Heart left ventricle (tissue), 16 donors: ENCODE data around the gene IDH3G. TPM values are rescaled to one million over a fixed set of nuclear protein-coding genes. Genes with fewer than 3 reads are reported as not detected.

Source experiments
- ATAC-seq, 4 donors: fragments of 200-7000 bp; cut with Tn5 transposase; one replicate each; pipeline ENCODE4 v1.9.1; 2020 to 2022; ENCODE audit warnings: moderate library complexity in 4 of 4, mild to moderate bottlenecking in 3 of 4, moderate number of reproducible peaks in 1 of 4
- DNase-seq, 5 donors: peaks; one replicate each; pipeline ENCODE4 v3.0.0-alpha.2; 2020
- H3K27ac ChIP-seq, 12 donors: fragments of 200-600 bp; sonication (generic) in 4 of 12; one replicate each; pipeline versions ENCODE4 v1.5.0 to v1.8.0; 2016 to 2022; ENCODE audit warnings: mild to moderate bottlenecking in 2 of 12
- H3K27me3 ChIP-seq, 9 donors: fragments of 200-600 bp; sonication (generic) in 2 of 9; one replicate each; pipeline versions ENCODE4 v1.5.1 to v1.8.0; 2016 to 2022; ENCODE audit warnings: mild to moderate bottlenecking in 3 of 9
- H3K36me3 ChIP-seq, 9 donors: fragments of 200-600 bp; sonication (generic) in 2 of 9; one replicate each; pipeline versions ENCODE4 v1.5.0 to v1.8.0; 2018 to 2022; ENCODE audit warnings: mild to moderate bottlenecking in 2 of 9
- H3K4me1 ChIP-seq, 12 donors: fragments of 200-600 bp; sonication (generic) in 4 of 12; one replicate each; pipeline versions ENCODE4 v1.5.0 to v1.8.0; 2016 to 2022; ENCODE audit warnings: mild to moderate bottlenecking in 3 of 12
- H3K4me3 ChIP-seq, 12 donors: fragments of 200-600 bp; sonication (generic) in 4 of 12; one replicate each; pipeline versions ENCODE4 v1.5.0 to v1.8.0; 2017 to 2022; ENCODE audit warnings: mild to moderate bottlenecking in 9 of 12, moderate library complexity in 4 of 12
- H3K9me3 ChIP-seq, 12 donors: fragments of 200-600 bp; sonication (generic) in 4 of 12; one replicate each; pipeline versions ENCODE4 v1.5.0 to v1.8.0; 2016 to 2022; ENCODE audit warnings: mild to moderate bottlenecking in 1 of 12
- POLR2A ChIP-seq, 2 donors: fragments of 450-650 bp; IDR thresholded peaks; one replicate each; pipeline ENCODE4 v1.6.1; 2017; ENCODE audit warnings: antibody characterized with exemption in 2 of 2, mild to moderate bottlenecking in 2 of 2, moderate library complexity in 2 of 2
- WGBS, 4 donors: extraction: QIAGEN DNeasy Blood & Tissue Kit in 2 of 4; methylation state at CpG; one replicate each; pipeline versions ENCODE4 v1.1.5 to v1.1.7; 2013 to 2018; 5-methylcytosine and 5-hydroxymethylcytosine counted together
- intact Hi-C, 10 donors: fragments of 100-400 bp; cut with DNase I; formaldehyde crosslinking; loops; one replicate each; pipeline versions ENCODE4 v1.11.1 to v1.14.2; 2022
- polyA plus RNA-seq, 2 donors: library from polyadenylated mRNA; stranded (reverse); fragments of 200-250 nt; gene quantifications; one replicate each; pipeline ENCODE4 v1.2.3, GENCODE V29; 2013
- total RNA-seq, 9 donors: library from RNA; depleted of rRNA in 2 of 9; stranded (reverse); fragments of >200 nt in 2 of 9; fragmentation: NEBNext Ultra II Directional in 3 of 9; extraction: Animal tissue kit (Norgen Biotek cat#: 25700) in 3 of 9; gene quantifications; one replicate each; pipeline versions ENCODE4 v1.1.0 to v1.2.4, GENCODE V29; 2016 to 2023
- TF ChIP-seq, protein P1 (sequence below), 12 donors: fragments of 200-600 bp; sonication (generic) in 4 of 12; IDR thresholded peaks; one replicate each; pipeline versions ENCODE4 v1.5.0 to v1.8.0; 2018 to 2022; ENCODE audit warnings: antibody characterized with exemption in 12 of 12, mild to moderate bottlenecking in 5 of 12
- donor health status: ischemic (EF 13 %, LVEDD 7.1; RV severe dilation, severe dysfunction).
- donor health status: healthy with polysubstance abuse.
- donor health status: DM: no; HTN: yes; CAD: no.
- donor health status: DM: no; HTN: no; CAD: no.
- donor health status: ischemic (EF 25% LVEDD 6.9; RV normal size, moderate dysfunction).
- donor health status: ischemic (EF 25% LVEDD 5.7; RV mildly dilated, moderate dysfunction).
- donor health status: healthy.
- donor health status: DM: yes; HTN: yes; CAD: no.
- donor health status: ischemic (EF 35%, LVEDD 5.7; RV mildly dilated, moderate dysfunction).
- donor health status: nonischemic (EF 11% LVEDD 7.7; RV severe dilation, severe dysfunction).
- donor health status: DM: yes; HTN: yes; CAD: no.
- donor health status: PGD.
- donor health status: ischemic (EF 29% LVEDD 5.4; RV normal size, mild dysfunction).
- donor health status: nonischemic (EF 23%, LVEDD 6.1; RV moderate dilation, normal function).

Gene IDH3G
- total and polyA plus RNA-seq, 11 donors = 58.1 to 162 (median 71.4) TPM

DNA sequence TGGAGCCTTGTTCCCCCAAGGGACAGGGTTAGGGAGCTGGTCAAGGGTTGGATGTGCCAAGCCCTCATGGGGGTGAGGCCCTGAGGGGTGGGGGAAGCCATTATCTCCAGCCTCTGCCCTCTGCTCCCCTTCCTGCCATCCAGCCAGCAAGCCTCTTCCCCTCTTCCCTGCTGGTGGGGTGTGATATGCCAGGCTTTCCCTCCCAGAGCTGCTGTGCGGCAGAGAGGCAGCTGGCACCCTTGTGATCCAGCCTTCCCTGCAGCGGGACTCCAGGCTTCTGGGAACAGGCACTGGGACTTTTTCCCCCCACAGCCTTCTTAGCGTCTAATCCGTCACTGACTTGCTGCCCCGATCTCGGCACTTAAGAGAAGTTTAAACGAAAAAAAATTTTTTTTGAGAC is 6.6 kb upstream of the IDH3G start:
- intact Hi-C loops = no loop called here

DNA sequence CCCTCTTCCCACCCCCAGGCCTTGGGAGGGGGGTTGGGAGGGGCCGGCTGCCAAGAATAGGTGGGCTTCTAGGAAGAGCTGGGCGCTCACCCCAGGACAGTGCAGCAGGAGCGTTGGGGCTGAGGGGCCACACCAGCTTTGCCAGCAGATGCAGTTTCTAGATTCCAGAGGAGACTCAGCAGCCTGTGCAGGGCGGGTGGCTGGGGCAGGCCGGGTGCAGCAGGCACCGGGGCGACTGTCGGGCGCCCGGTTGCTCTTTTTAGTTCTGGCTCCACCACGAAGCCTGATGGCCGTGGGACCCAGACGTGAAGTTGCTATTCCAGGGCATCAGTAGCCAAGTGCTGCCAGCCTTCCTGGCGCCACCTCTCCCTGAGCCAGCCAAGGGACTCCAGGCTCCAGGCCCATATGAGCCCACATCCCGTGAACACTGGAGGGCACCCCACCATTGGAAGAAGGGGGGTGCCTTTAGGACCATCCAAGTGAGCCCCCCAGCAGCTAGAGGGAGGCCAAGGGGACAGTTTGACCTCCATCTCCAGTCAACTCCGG is 6.1 kb upstream of the IDH3G start:
- Histone ChIP-seq H3K4me3 (no peak overlapping the region), H3K9me3 (peaks cover 0 to 18% (median 0%) of the 10 kb centered on the region in 12 donors), H3K27me3 (no peaks in the 10 kb centered on the region), H3K27ac (peak overlapping the region in 4 of 12 donors; percentile 24 to 60 (median 54)), H3K4me1 (peaks cover 0 to 13% (median 8%) of the 10 kb centered on the region in 12 donors), H3K36me3 (peaks cover 0 to 25% (median 9%) of the 10 kb centered on the region in 9 donors)
- 62 to 90% (median 71%) methylated on average over 9 to 16 of the region's 16 CpGs for WGBS, 4 donors
- no peak for TF ChIP-seq POLR2A (IDR thresholded peaks at IDR 0.05)
- TF ChIP-seq, protein P1, sequence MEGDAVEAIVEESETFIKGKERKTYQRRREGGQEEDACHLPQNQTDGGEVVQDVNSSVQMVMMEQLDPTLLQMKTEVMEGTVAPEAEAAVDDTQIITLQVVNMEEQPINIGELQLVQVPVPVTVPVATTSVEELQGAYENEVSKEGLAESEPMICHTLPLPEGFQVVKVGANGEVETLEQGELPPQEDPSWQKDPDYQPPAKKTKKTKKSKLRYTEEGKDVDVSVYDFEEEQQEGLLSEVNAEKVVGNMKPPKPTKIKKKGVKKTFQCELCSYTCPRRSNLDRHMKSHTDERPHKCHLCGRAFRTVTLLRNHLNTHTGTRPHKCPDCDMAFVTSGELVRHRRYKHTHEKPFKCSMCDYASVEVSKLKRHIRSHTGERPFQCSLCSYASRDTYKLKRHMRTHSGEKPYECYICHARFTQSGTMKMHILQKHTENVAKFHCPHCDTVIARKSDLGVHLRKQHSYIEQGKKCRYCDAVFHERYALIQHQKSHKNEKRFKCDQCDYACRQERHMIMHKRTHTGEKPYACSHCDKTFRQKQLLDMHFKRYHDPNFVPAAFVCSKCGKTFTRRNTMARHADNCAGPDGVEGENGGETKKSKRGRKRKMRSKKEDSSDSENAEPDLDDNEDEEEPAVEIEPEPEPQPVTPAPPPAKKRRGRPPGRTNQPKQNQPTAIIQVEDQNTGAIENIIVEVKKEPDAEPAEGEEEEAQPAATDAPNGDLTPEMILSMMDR (IDR thresholded peaks at IDR 0.05) = no peak
- ATAC-seq (peak; percentile 29 to 76 (median 35)), DNase-seq (peak in 1 of 5 donors; percentile 25)
- intact Hi-C loops = no loop called here

More for the DNA sequence above, 6.6 kb upstream of the IDH3G start:
- ATAC-seq (peak in 1 of 4 donors; percentile 19), DNase-seq (no peak)
- peaks cover 0 to 25% (median 9%) of the 10 kb centered on the region in 9 donors for H3K36me3 ChIP-seq
- H3K27ac ChIP-seq = peak overlapping the region in 3 of 12 donors; percentile 13 to 60 (median 50)
- peaks cover 0 to 8% (median 4%) of the 10 kb centered on the region in 12 donors for H3K4me1 ChIP-seq
- TF ChIP-seq, protein P1 (IDR thresholded peaks at IDR 0.05) = no peak
- TF ChIP-seq POLR2A (IDR thresholded peaks at IDR 0.05) = no peak
- 77 to 92% (median 85%) methylated on average over 7 of the region's 7 CpGs for WGBS, 4 donors
- peaks cover 0 to 18% (median 0%) of the 10 kb centered on the region in 12 donors for H3K9me3 ChIP-seq
- H3K4me3 ChIP-seq = no peak overlapping the region
- H3K27me3 ChIP-seq = no peaks in the 10 kb centered on the region

DNA sequence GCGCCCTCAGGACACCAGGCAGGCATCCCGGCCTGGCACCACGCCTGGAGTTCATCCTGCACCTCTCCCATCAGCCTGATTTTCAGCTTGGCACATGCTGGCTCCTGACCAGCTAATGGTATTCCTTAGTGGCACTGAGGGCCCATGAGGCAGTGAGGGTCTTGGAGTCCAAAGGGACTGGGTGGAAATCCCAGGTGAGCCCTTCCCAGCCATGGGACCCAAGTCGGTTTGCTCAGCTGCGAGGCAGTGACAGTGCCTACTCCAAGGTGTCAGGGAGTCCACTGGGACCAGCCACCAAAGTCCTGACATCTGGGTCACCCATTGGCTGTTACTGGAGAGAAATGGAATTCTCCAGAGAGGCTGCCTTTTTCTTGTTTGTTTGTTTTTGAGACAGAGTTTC is 5.2 kb upstream of the IDH3G start:
- Histone ChIP-seq H3K36me3 (peaks cover 0 to 25% (median 9%) of the 10 kb centered on the region in 9 donors), H3K4me1 (peaks cover 0 to 14% (median 10%) of the 10 kb centered on the region in 12 donors), H3K9me3 (peaks cover 0 to 25% (median 0%) of the 10 kb centered on the region in 12 donors), H3K27ac (no peak overlapping the region), H3K27me3 (no peaks in the 10 kb centered on the region), H3K4me3 (no peak overlapping the region)
- 81 to 93% (median 87%) methylated on average over 5 of the region's 5 CpGs for WGBS, 4 donors
- ATAC-seq (no peak), DNase-seq (no peak)
- intact Hi-C loops = loop anchor here in 2 of 10 donors (10.0 kb wide), 1 partner anchor 125 kb away; the partner anchor contains the start of gene ARHGAP4 (in 2 of the 2)
- TF ChIP-seq, protein P1 (IDR thresholded peaks at IDR 0.05) = no peak
- TF ChIP-seq POLR2A (IDR thresholded peaks at IDR 0.05) = no peak

- DNase-seq = peak in 1 of 5 donors; percentile 22
- intact Hi-C loops = loop anchor here in 2 of 10 donors (10.0 kb wide), 1 partner anchor 127 kb away; the partner anchor contains the start of gene ARHGAP4 (in 2 of the 2)
- no peak overlapping the region for H3K4me3 ChIP-seq
- peaks cover 0 to 23% (median 15%) of the 10 kb centered on the region in 12 donors for H3K4me1 ChIP-seq
- peaks cover 0 to 36% (median 0%) of the 10 kb centered on the region in 12 donors for H3K9me3 ChIP-seq
- peaks cover 0 to 25% (median 9%) of the 10 kb centered on the region in 9 donors for H3K36me3 ChIP-seq
- H3K27ac ChIP-seq = no peak overlapping the region
- H3K27me3 ChIP-seq = peaks cover 0 to 4% (median 0%) of the 10 kb centered on the region in 9 donors
- TF ChIP-seq POLR2A (IDR thresholded peaks at IDR 0.05) = no peak
- TF ChIP-seq, protein P1 (IDR thresholded peaks at IDR 0.05) = no peak
- WGBS, 4 donors = 83 to 89% (median 86%) methylated on average over 13 to 15 of the region's 15 CpGs
- no peak for ATAC-seq
These were observed 3.3 kb upstream of the IDH3G start for GRCh38 chrX:153797415-153798015.
